Measurements from ENCODE around the gene ADGRL3. TPM values are rescaled to one million over a fixed set of nuclear protein-coding genes. Genes with fewer than 3 reads are reported as not detected.

The ADGRL3 gene
- total and polyA plus RNA-seq, 4 donors: 0.07 to 1.7 (median 0.82) TPM

GRCh38 chr4:61312526-61312925, 112.4 kb downstream of the ADGRL3 start:
- no peak for DNase-seq (ENCODE audit: low spot score)
- H3K4me1 ChIP-seq (ENCODE audit: control insufficient read depth in 4 of 4, insufficient read depth in 4 of 4, low read length in 3 of 4): no peaks in the 10 kb centered on the region
- 94% methylated on average over 1 of the region's 1 CpG for WGBS
- no peak overlapping the region for H3K27ac ChIP-seq (ENCODE audit: low read depth in 1 of 2, low read length in 2 of 2)
- no peaks in the 10 kb centered on the region for H3K9me3 ChIP-seq (ENCODE audit: control insufficient read depth in 4 of 4, low read length in 3 of 4)
- H3K4me3 ChIP-seq (ENCODE audit: low read depth in 1 of 3, low read length in 3 of 3): no peak overlapping the region
- H3K9ac ChIP-seq (ENCODE audit: low read depth in 1 of 2, low read length in 2 of 2): no peak overlapping the region
- TF ChIP-seq SP1 (IDR thresholded peaks at IDR 0.05): no peak
- no peak for TF ChIP-seq HNF4A (conservative IDR thresholded peaks at IDR 0.05)
- no peak for TF ChIP-seq JUND (IDR thresholded peaks at IDR 0.05)
- TF ChIP-seq GABPA (IDR thresholded peaks at IDR 0.05 in 1 of 2, conservative IDR thresholded peaks at IDR 0.05 in 1 of 2): no peak
- no peak for TF ChIP-seq FOXA2 (IDR thresholded peaks at IDR 0.05)
- no peak for TF ChIP-seq ATF3 (IDR thresholded peaks at IDR 0.05)
- no peak for TF ChIP-seq MAX (IDR thresholded peaks at IDR 0.05)
- TF ChIP-seq EGR1 (IDR thresholded peaks at IDR 0.05; ENCODE audit: low read depth in 2 of 2): no peak
- no peak for TF ChIP-seq TAF1 (conservative IDR thresholded peaks at IDR 0.05)
- H3K36me3 ChIP-seq (ENCODE audit: control insufficient read depth in 4 of 4, insufficient read depth in 3 of 4, low read depth in 1 of 4, low read length in 3 of 4): no peaks in the 10 kb centered on the region
- peaks cover 0 to 2% (median 0%) of the 10 kb centered on the region in 4 donors for H3K27me3 ChIP-seq (ENCODE audit: control insufficient read depth in 4 of 4, insufficient read depth in 4 of 4, low read length in 3 of 4)

GRCh38 chr4:61318431-61318830, 118.3 kb downstream of the ADGRL3 start:
- no peaks in the 10 kb centered on the region for H3K9me3 ChIP-seq (ENCODE audit: control insufficient read depth in 4 of 4, low read length in 3 of 4)
- no peak for DNase-seq (ENCODE audit: low spot score)
- no peak overlapping the region for H3K4me3 ChIP-seq (ENCODE audit: low read depth in 1 of 3, low read length in 3 of 3)
- WGBS: 85% methylated on average over 1 of the region's 1 CpG
- no peak overlapping the region for H3K9ac ChIP-seq (ENCODE audit: low read depth in 1 of 2, low read length in 2 of 2)
- H3K4me1 ChIP-seq (ENCODE audit: control insufficient read depth in 4 of 4, insufficient read depth in 4 of 4, low read length in 3 of 4): no peaks in the 10 kb centered on the region
- H3K27ac ChIP-seq (ENCODE audit: low read depth in 1 of 2, low read length in 2 of 2): no peak overlapping the region
- H3K36me3 ChIP-seq (ENCODE audit: control insufficient read depth in 4 of 4, insufficient read depth in 3 of 4, low read depth in 1 of 4, low read length in 3 of 4): no peaks in the 10 kb centered on the region
- H3K27me3 ChIP-seq (ENCODE audit: control insufficient read depth in 4 of 4, insufficient read depth in 4 of 4, low read length in 3 of 4): peaks cover 0 to 2% (median 0%) of the 10 kb centered on the region in 4 donors
- TF ChIP-seq SP1 (IDR thresholded peaks at IDR 0.05) (no peak), NR2F2 (IDR thresholded peaks at IDR 0.05) (no peak), EGR1 (IDR thresholded peaks at IDR 0.05; ENCODE audit: low read depth in 2 of 2) (no peak), GABPA (IDR thresholded peaks at IDR 0.05 in 1 of 2, conservative IDR thresholded peaks at IDR 0.05 in 1 of 2) (no peak), ZBTB33 (IDR thresholded peaks at IDR 0.05) (no peak)

GRCh38 chr4:61319156-61319555, 119.0 kb downstream of the ADGRL3 start:
- TF ChIP-seq REST (IDR thresholded peaks at IDR 0.05) (no peak), RAD21 (IDR thresholded peaks at IDR 0.05) (no peak), ATF3 (IDR thresholded peaks at IDR 0.05) (no peak), EGR1 (IDR thresholded peaks at IDR 0.05; ENCODE audit: low read depth in 2 of 2) (no peak), FOXA1 (IDR thresholded peaks at IDR 0.05) (no peak), TAF1 (conservative IDR thresholded peaks at IDR 0.05) (no peak)
- Histone ChIP-seq H3K4me1 (ENCODE audit: control insufficient read depth in 4 of 4, insufficient read depth in 4 of 4, low read length in 3 of 4) (no peaks in the 10 kb centered on the region), H3K36me3 (ENCODE audit: control insufficient read depth in 4 of 4, insufficient read depth in 3 of 4, low read depth in 1 of 4, low read length in 3 of 4) (no peaks in the 10 kb centered on the region), H3K9me3 (ENCODE audit: control insufficient read depth in 4 of 4, low read length in 3 of 4) (no peaks in the 10 kb centered on the region), H3K9ac (ENCODE audit: low read depth in 1 of 2, low read length in 2 of 2) (no peak overlapping the region), H3K4me3 (ENCODE audit: low read depth in 1 of 3, low read length in 3 of 3) (no peak overlapping the region), H3K27ac (ENCODE audit: low read depth in 1 of 2, low read length in 2 of 2) (no peak overlapping the region), H3K27me3 (ENCODE audit: control insufficient read depth in 4 of 4, insufficient read depth in 4 of 4, low read length in 3 of 4) (no peaks in the 10 kb centered on the region)
- no peak for DNase-seq (ENCODE audit: low spot score)

All from liver (tissue), 9 donors.